HFF-Myc (cell line): Measurements from ENCODE around the gene TMEM63B.

Source experiments
- DNase-seq: peaks from one replicate; pipeline ENCODE4 v3.0.0-alpha.2; 2011; ENCODE audit warnings: low read depth; ENCODE audit errors: extremely low read depth
- H3K4me3 ChIP-seq: replicated peaks from 2 replicates; pipeline ENCODE4 v1.5.1; 2011; ENCODE audit warnings: low read depth, mild to moderate bottlenecking, control low read depth, low read length
- CTCF ChIP-seq: IDR thresholded peaks from 2 replicates; pipeline ENCODE4 v1.5.1; 2012; ENCODE audit warnings: mild to moderate bottlenecking, low read depth, low read length, control low read depth; ENCODE audit errors: missing control alignments

The TMEM63B gene

GRCh38 chr6:44145839-44146238 is 18.5 kb downstream of the TMEM63B start:
- no peak overlapping the region for H3K4me3 ChIP-seq
- no peak for TF ChIP-seq CTCF
- DNase-seq: no peak

GRCh38 chr6:44146685-44147084 is 19.3 kb downstream of the TMEM63B start:
- H3K4me3 ChIP-seq: no peak overlapping the region
- no peak for TF ChIP-seq CTCF
- DNase-seq: no peak

GRCh38 chr6:44147256-44147655 is 19.9 kb downstream of the TMEM63B start:
- TF ChIP-seq CTCF: no peak
- H3K4me3 ChIP-seq: no peak overlapping the region
- no peak for DNase-seq

- no peak for TF ChIP-seq CTCF
- no peak overlapping the region for H3K4me3 ChIP-seq
- DNase-seq: no peak
Observed at GRCh38 chr6:44148306-44148705, 21.0 kb downstream of the TMEM63B start.

- H3K4me3 ChIP-seq: no peak overlapping the region
- no peak for DNase-seq
- no peak for TF ChIP-seq CTCF
Observed at GRCh38 chr6:44149369-44150012, 22.1 kb downstream of the TMEM63B start.

- H3K4me3 ChIP-seq: no peak overlapping the region
- no peak for TF ChIP-seq CTCF
- DNase-seq: no peak
Observed at GRCh38 chr6:44150317-44150917, 23.1 kb downstream of the TMEM63B start.
